SK-N-SH treated with all-trans-retinoic acid at 6 μM for 48 hours (cell line): ENCODE data around the gene CPA1.

ENCODE experiments used
- ATAC-seq: fragments of 200-7000 bp; cut with Tn5 transposase; 3 replicates; pipeline ENCODE4 v1.9.1; 2020; ENCODE audit warnings: mild to moderate bottlenecking, moderate library complexity
- ARNTL ChIP-seq: fragments of 450-650 bp; formaldehyde crosslinking; IDR thresholded peaks from 2 replicates; pipeline ENCODE4 v1.5.0; 2020; ENCODE audit warnings: low read depth, mild to moderate bottlenecking, moderate library complexity, borderline replicate concordance
- BACH2 ChIP-seq: fragments of 250-450 bp; sonication (Bioruptor Pico); IDR thresholded peaks from 2 replicates; pipeline ENCODE4 v1.9.0; 2021; ENCODE audit warnings: mild to moderate bottlenecking, borderline replicate concordance
- CREB5 ChIP-seq: fragments of 250-450 bp; sonication (Bioruptor Pico); IDR thresholded peaks from 2 replicates; pipeline ENCODE4 v1.5.1; 2020; ENCODE audit warnings: low read depth, mild to moderate bottlenecking, moderate library complexity
- CSDC2 ChIP-seq: fragments of 250-450 bp; sonication (Bioruptor Pico); IDR thresholded peaks from 2 replicates; pipeline ENCODE4 v1.5.0; 2020; ENCODE audit warnings: mild to moderate bottlenecking, moderate library complexity
- CSRNP3 ChIP-seq: fragments of 250-450 bp; sonication (Bioruptor Pico); IDR thresholded peaks from 2 replicates; pipeline ENCODE4 v1.5.1; 2021; ENCODE audit warnings: mild to moderate bottlenecking, moderate library complexity
- GLIS3 ChIP-seq: fragments of 250-450 bp; sonication (Bioruptor Pico); IDR thresholded peaks from 2 replicates; pipeline ENCODE4 v1.5.0; 2020; ENCODE audit warnings: mild to moderate bottlenecking, moderate library complexity
- OSR1 ChIP-seq: fragments of 250-450 bp; sonication (Bioruptor Pico); IDR thresholded peaks from 2 replicates; pipeline ENCODE4 v1.8.0; 2022; ENCODE audit warnings: moderate library complexity, mild to moderate bottlenecking, inconsistent platforms
- PATZ1 ChIP-seq: fragments of 250-450 bp; sonication (Bioruptor Pico); IDR thresholded peaks from 2 replicates; pipeline ENCODE4 v1.8.0; 2020; ENCODE audit warnings: mild to moderate bottlenecking, moderate library complexity, borderline replicate concordance
- POU6F1 ChIP-seq: fragments of 250-450 bp; sonication (Bioruptor Pico); IDR thresholded peaks from 2 replicates; pipeline ENCODE4 v1.8.0; 2021; ENCODE audit warnings: low read depth, mild to moderate bottlenecking, moderate library complexity, borderline replicate concordance
- PPARA ChIP-seq: fragments of 250-450 bp; sonication (Bioruptor Pico); IDR thresholded peaks from 2 replicates; pipeline ENCODE4 v1.5.0; 2020; ENCODE audit warnings: mild to moderate bottlenecking, borderline replicate concordance
- RARB ChIP-seq: fragments of 250-450 bp; sonication (Bioruptor Pico); IDR thresholded peaks from 2 replicates; pipeline ENCODE4 v1.8.0; 2021; ENCODE audit warnings: mild to moderate bottlenecking, moderate library complexity
- SNAI2 ChIP-seq: fragments of 250-450 bp; sonication (Bioruptor Pico); IDR thresholded peaks from 2 replicates; pipeline ENCODE4 v1.5.0; 2020; ENCODE audit warnings: mild to moderate bottlenecking, moderate library complexity
- TCF4 ChIP-seq: fragments of 250-450 bp; sonication (Bioruptor Pico); IDR thresholded peaks from 2 replicates; pipeline ENCODE4 v1.8.0; 2021; ENCODE audit warnings: mild to moderate bottlenecking, moderate library complexity, borderline replicate concordance
- TOX ChIP-seq: fragments of 250-450 bp; sonication (Bioruptor Pico); IDR thresholded peaks from 2 replicates; pipeline ENCODE4 v1.8.0; 2021; ENCODE audit warnings: mild to moderate bottlenecking, moderate library complexity, borderline replicate concordance
- TSHZ2 ChIP-seq: fragments of 250-450 bp; sonication (Bioruptor Pico); IDR thresholded peaks from 2 replicates; pipeline ENCODE4 v1.5.0; 2020; ENCODE audit warnings: mild to moderate bottlenecking, moderate library complexity
- ZC3H10 ChIP-seq: fragments of 250-450 bp; sonication (Bioruptor Pico); IDR thresholded peaks from 2 replicates; pipeline ENCODE4 v1.5.1; 2021; ENCODE audit warnings: mild to moderate bottlenecking, moderate library complexity
- ZFP3 ChIP-seq: fragments of 250-450 bp; sonication (Bioruptor Pico); IDR thresholded peaks from 2 replicates; pipeline ENCODE4 v1.5.0; 2020; ENCODE audit warnings: mild to moderate bottlenecking, moderate library complexity
- ZNF565 ChIP-seq: fragments of 450-650 bp; formaldehyde crosslinking; conservative IDR thresholded peaks from 2 replicates; pipeline ENCODE4 v1.5.0; 2020; ENCODE audit warnings: low read depth, mild to moderate bottlenecking, moderate library complexity
- ZNF70 ChIP-seq: fragments of 450-650 bp; formaldehyde crosslinking; IDR thresholded peaks from 2 replicates; pipeline ENCODE4 v1.5.0; 2020; ENCODE audit warnings: mild to moderate bottlenecking, moderate library complexity
- ZNF8 ChIP-seq: fragments of 450-650 bp; formaldehyde crosslinking; IDR thresholded peaks from 2 replicates; pipeline ENCODE4 v1.5.0; 2020; ENCODE audit warnings: mild to moderate bottlenecking, moderate library complexity

Gene CPA1

GRCh38 chr7:130356121-130356875 is 24.0 kb upstream of the CPA1 start (continued):
- TF ChIP-seq ZFP3 (CRISPR knock-in tag): no peak; the same call in none of the 2 replicates

GRCh38 chr7:130356876-130357611 is 23.2 kb upstream of the CPA1 start:
- ATAC-seq: peak; percentile 9
- TF ChIP-seq OSR1 (CRISPR knock-in tag): no peak
- no peak for TF ChIP-seq TSHZ2 (CRISPR knock-in tag)
- TF ChIP-seq ZC3H10 (CRISPR knock-in tag): no peak
- no peak for TF ChIP-seq ZNF8
- no peak for TF ChIP-seq ZNF565
- TF ChIP-seq TCF4: no peak
- TF ChIP-seq SNAI2 (CRISPR knock-in tag): 0 out of 2 replicates have a peak, but pooled peaks have one; percentile 37
- TF ChIP-seq TOX (CRISPR knock-in tag): no peak
- no peak for TF ChIP-seq GLIS3 (CRISPR knock-in tag)
- TF ChIP-seq ZFP3 (CRISPR knock-in tag): peak; percentile 46
- TF ChIP-seq PPARA (CRISPR knock-in tag): no peak
- no peak for TF ChIP-seq RARB (CRISPR knock-in tag)
- TF ChIP-seq CSRNP3 (CRISPR knock-in tag): no peak
- TF ChIP-seq ARNTL (CRISPR knock-in tag): no peak
- peak; percentile 72; the same call in 1 of the 2 replicates for TF ChIP-seq PATZ1 (CRISPR knock-in tag)
- no peak; the same call in 1 of the 2 replicates for TF ChIP-seq CSDC2 (CRISPR knock-in tag)
- TF ChIP-seq POU6F1 (CRISPR knock-in tag): no peak
- no peak for TF ChIP-seq ZNF70 (CRISPR knock-in tag)
- TF ChIP-seq CREB5: 0 out of 2 replicates have a peak, but pooled peaks have one; percentile 41

GRCh38 chr7:130358471-130358870 is 21.8 kb upstream of the CPA1 start:
- TF ChIP-seq SNAI2 (CRISPR knock-in tag): no peak
- no peak for TF ChIP-seq RARB (CRISPR knock-in tag)
- no peak for TF ChIP-seq TSHZ2 (CRISPR knock-in tag)
- TF ChIP-seq CREB5: no peak
- TF ChIP-seq ARNTL (CRISPR knock-in tag): no peak
- no peak for TF ChIP-seq BACH2 (CRISPR knock-in tag)
- no peak for TF ChIP-seq POU6F1 (CRISPR knock-in tag)
- TF ChIP-seq ZNF8: no peak
- TF ChIP-seq ZNF565: no peak
- no peak for ATAC-seq
